ENCODE data around the gene PRDM15. TPM values are rescaled to one million over a fixed set of nuclear protein-coding genes. Genes with fewer than 3 reads are reported as not detected.
A peak's percentile ranks its signal among the peaks of the same experiment; 100 is the strongest.

PRDM15 gene
- total and polyA plus RNA-seq, 8 donors = 6.2 to 10.0 (median 7.3) TPM

DNA sequence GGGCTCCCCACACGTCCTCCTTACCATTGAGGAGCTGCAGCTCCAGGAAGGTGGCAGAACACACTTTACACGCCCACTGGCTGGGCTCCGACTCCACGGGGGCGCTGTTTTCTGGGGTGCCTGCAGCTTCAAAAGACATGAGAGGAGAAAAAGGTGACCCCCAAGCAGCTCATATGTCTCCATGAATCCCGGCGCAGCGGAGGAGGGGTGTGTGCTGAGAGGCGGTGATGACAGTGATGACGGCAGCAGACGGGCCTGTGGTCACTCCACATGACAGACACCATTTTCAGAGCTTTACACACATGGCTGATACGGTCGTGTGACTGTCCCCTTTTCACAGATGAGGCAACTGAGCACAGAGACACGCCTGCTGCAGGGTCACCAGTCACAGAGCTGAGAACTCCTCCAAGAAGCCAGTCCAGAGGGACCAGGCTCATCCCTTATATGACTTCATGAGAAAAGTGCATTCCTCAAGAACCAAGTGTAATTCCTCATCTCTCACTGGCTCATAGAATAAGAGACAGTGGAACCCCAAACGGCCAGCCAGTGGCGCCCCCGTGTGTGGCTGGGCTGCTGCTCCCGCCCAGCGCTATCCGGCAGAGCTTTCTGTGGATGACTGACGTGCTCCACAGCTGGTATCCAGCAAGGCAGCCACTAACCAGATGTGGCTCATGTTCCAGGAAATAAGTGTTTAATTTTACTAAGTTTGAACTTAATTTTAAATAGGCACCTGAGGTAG, 31.9 kb downstream of the PRDM15 start:
- ATAC-seq (no peak), DNase-seq (peak in 2 of 4 donors; percentile 30 to 61)
- Histone ChIP-seq H3K27ac (no peak overlapping the region), H3K27me3 (no peaks in the 10 kb centered on the region), H3K4me3 (no peak overlapping the region), H3K4me1 (no peaks in the 10 kb centered on the region), H3K36me3 (peaks cover 0 to 43% of the 10 kb centered on the region in 2 donors), H3K9me3 (no peaks in the 10 kb centered on the region)
- intact Hi-C loops (cut with DNase I) = no loop called here
- no peak for TF ChIP-seq CTCF (IDR thresholded peaks at IDR 0.05)

DNA sequence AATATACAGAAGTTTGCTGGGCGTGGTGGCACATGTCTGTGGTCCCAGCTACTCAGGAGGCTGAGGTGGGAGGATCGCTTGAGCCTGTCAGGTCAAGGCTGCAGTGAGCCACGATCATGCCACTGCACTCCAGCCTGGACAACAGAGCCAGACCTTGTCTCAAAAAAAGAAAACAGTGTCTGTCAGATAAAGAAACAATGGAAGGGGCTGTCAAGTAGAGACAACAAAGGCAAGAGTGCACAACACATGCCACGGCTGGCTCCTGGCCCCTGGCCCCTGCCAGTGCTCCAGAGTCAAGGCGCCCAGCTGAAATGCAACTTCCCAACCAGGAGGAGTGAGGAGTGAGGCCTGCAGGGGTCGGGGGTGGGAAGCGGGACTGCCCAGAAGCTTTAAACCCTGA, 32.6 kb downstream of the PRDM15 start:
- Histone ChIP-seq H3K9me3 (no peaks in the 10 kb centered on the region), H3K27me3 (no peaks in the 10 kb centered on the region), H3K4me1 (no peaks in the 10 kb centered on the region), H3K4me3 (no peak overlapping the region), H3K36me3 (peaks cover 0 to 39% of the 10 kb centered on the region in 2 donors), H3K27ac (no peak overlapping the region)
- TF ChIP-seq CTCF (IDR thresholded peaks at IDR 0.05) = no peak
- intact Hi-C loops (cut with DNase I) = no loop called here
- DNase-seq (no peak), ATAC-seq (no peak)

DNA sequence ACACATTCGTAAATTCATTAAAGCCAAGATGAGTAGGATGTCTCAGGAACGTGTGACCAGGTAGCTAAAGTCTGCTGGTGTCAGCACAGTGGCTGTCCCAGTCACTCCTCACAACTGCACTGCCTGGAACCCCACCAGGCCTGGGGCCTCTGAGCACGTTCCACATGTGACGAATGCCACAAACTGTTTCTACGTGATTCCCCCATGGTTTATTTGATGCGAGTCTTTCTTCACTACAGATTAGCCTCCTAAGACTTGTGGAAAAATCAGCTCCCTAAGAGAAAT, 33.2 kb downstream of the PRDM15 start:
- no peak for ATAC-seq

GRCh38 chr21:41845310-41846032, 33.7 kb downstream of the PRDM15 start:
- H3K36me3 ChIP-seq = peaks cover 0 to 29% of the 10 kb centered on the region in 2 donors
- no peak overlapping the region for H3K4me3 ChIP-seq
- TF ChIP-seq CTCF (IDR thresholded peaks at IDR 0.05) = no peak
- no peaks in the 10 kb centered on the region for H3K4me1 ChIP-seq
- intact Hi-C loops (cut with DNase I) = no loop called here
- H3K27me3 ChIP-seq = no peaks in the 10 kb centered on the region
- DNase-seq (peak in 1 of 4 donors; percentile 46), ATAC-seq (no peak)
- H3K27ac ChIP-seq = no peak overlapping the region
- peaks cover 0 to 10% of the 10 kb centered on the region in 2 donors for H3K9me3 ChIP-seq

More for the DNA sequence above, 33.2 kb downstream of the PRDM15 start:
- peak in 1 of 4 donors; percentile 43 for DNase-seq
- Histone ChIP-seq H3K9me3 (peaks cover 0 to 5% of the 10 kb centered on the region in 2 donors), H3K36me3 (peaks cover 0 to 34% of the 10 kb centered on the region in 2 donors), H3K4me1 (no peaks in the 10 kb centered on the region), H3K27me3 (no peaks in the 10 kb centered on the region), H3K27ac (no peak overlapping the region), H3K4me3 (no peak overlapping the region)
- TF ChIP-seq CTCF (IDR thresholded peaks at IDR 0.05) = no peak
- intact Hi-C loops (cut with DNase I) = no loop called here

GRCh38 chr21:41843584-41843983, 35.6 kb downstream of the PRDM15 start:
- DNase-seq (no peak), ATAC-seq (no peak)
- no peaks in the 10 kb centered on the region for H3K27me3 ChIP-seq
- intact Hi-C loops (cut with DNase I) = no loop called here
- TF ChIP-seq CTCF (IDR thresholded peaks at IDR 0.05) = no peak
- H3K36me3 ChIP-seq = peaks cover 0 to 40% of the 10 kb centered on the region in 2 donors
- no peak overlapping the region for H3K27ac ChIP-seq
- no peak overlapping the region for H3K4me3 ChIP-seq
- no peaks in the 10 kb centered on the region for H3K4me1 ChIP-seq
- H3K9me3 ChIP-seq = peaks cover 0 to 11% of the 10 kb centered on the region in 2 donors

Measured in left lung (tissue), 10 donors.